ENCODE results near the gene SVOPL. TPM values are rescaled to one million over a fixed set of nuclear protein-coding genes. Genes with fewer than 3 reads are reported as not detected.

The SVOPL gene
- total and polyA plus RNA-seq, 4 donors: 0.13 to 1.5 (median 0.39) TPM; not detected in 1

DNA sequence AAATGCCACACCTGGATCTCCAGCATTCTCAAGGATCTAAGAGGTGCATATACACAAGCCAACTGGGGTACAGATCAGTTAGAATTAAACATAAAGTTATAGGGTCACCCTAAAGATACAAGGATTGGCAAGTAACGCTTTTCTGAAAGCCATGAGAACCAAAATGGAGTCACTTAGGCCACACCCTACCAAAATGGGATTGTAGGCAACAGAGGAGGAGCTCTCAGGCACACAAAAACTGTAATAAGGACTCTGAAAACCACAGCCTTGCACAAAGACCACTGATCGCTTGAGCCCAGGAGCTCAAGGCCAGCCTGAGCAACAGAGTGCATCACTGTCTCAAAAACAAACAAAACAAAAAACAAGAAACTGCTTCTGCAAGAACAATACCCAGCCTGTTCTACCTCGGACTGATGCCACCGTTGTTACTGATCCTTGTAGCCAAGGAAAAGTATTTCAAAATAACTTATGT lies 35.5 kb downstream of the SVOPL start:
- H3K27ac ChIP-seq (ENCODE audit: low read depth in 1 of 2, low read length in 1 of 2): no peak overlapping the region
- 60 to 65% methylated on average over 4 of the region's 4 CpGs for WGBS, 2 donors

DNA sequence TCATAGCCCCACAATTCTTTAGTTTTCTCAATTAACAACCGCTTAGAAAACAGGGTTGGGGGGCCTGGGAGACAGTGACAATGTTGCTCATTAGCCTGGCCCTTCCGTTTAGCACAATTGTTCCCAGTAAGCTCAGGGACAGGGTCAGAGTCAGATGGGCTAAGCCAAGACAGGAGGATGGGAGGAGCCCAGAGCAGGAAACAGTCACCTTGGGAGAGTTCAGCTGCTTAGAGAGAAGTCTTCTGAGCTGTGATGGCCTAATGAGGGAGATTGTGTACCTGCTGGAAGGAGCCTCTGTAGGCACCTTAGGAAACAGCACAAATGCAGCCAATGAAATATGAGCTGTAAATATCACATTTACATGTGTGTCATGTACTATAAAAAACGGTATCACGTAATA lies 35.9 kb downstream of the SVOPL start:
- no peaks in the 10 kb centered on the region for H3K4me1 ChIP-seq (ENCODE audit: control insufficient read depth in 5 of 5, insufficient read depth in 5 of 5, low read length in 5 of 5)
- H3K36me3 ChIP-seq (ENCODE audit: control insufficient read depth in 4 of 4, insufficient read depth in 4 of 4, low read length in 4 of 4): no peaks in the 10 kb centered on the region
- TF ChIP-seq, protein P1, sequence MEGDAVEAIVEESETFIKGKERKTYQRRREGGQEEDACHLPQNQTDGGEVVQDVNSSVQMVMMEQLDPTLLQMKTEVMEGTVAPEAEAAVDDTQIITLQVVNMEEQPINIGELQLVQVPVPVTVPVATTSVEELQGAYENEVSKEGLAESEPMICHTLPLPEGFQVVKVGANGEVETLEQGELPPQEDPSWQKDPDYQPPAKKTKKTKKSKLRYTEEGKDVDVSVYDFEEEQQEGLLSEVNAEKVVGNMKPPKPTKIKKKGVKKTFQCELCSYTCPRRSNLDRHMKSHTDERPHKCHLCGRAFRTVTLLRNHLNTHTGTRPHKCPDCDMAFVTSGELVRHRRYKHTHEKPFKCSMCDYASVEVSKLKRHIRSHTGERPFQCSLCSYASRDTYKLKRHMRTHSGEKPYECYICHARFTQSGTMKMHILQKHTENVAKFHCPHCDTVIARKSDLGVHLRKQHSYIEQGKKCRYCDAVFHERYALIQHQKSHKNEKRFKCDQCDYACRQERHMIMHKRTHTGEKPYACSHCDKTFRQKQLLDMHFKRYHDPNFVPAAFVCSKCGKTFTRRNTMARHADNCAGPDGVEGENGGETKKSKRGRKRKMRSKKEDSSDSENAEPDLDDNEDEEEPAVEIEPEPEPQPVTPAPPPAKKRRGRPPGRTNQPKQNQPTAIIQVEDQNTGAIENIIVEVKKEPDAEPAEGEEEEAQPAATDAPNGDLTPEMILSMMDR (IDR thresholded peaks at IDR 0.05; ENCODE audit: control extremely low read depth, extremely low read depth): no peak
- 77% methylated on average over 4 of the region's 4 CpGs for WGBS, 2 donors
- H3K27me3 ChIP-seq (ENCODE audit: control insufficient read depth in 3 of 3, insufficient read depth in 3 of 3, low read length in 2 of 3): no peaks in the 10 kb centered on the region
- no peaks in the 10 kb centered on the region for H3K9me3 ChIP-seq (ENCODE audit: control insufficient read depth in 4 of 4, insufficient read depth in 3 of 4, low read length in 3 of 4)
- no peak overlapping the region for H3K4me3 ChIP-seq
- no peak overlapping the region for H3K9ac ChIP-seq (ENCODE audit: insufficient read depth in 1 of 2, low read length in 2 of 2)
- ATAC-seq (ENCODE audit: insufficient read depth, low FRiP score) (no peak), DNase-seq (no peak)
- no peak overlapping the region for H3K27ac ChIP-seq (ENCODE audit: low read depth in 1 of 2, low read length in 1 of 2)

More for the DNA sequence above, 35.5 kb downstream of the SVOPL start:
- no peak for DNase-seq
- Histone ChIP-seq H3K9ac (ENCODE audit: insufficient read depth in 1 of 2, low read length in 2 of 2) (no peak overlapping the region), H3K4me3 (no peak overlapping the region), H3K4me1 (ENCODE audit: control insufficient read depth in 5 of 5, insufficient read depth in 5 of 5, low read length in 5 of 5) (no peaks in the 10 kb centered on the region), H3K9me3 (ENCODE audit: control insufficient read depth in 4 of 4, insufficient read depth in 3 of 4, low read length in 3 of 4) (no peaks in the 10 kb centered on the region), H3K27me3 (ENCODE audit: control insufficient read depth in 3 of 3, insufficient read depth in 3 of 3, low read length in 2 of 3) (no peaks in the 10 kb centered on the region), H3K36me3 (ENCODE audit: control insufficient read depth in 4 of 4, insufficient read depth in 4 of 4, low read length in 4 of 4) (no peaks in the 10 kb centered on the region)
- TF ChIP-seq, protein P1 (IDR thresholded peaks at IDR 0.05; ENCODE audit: control extremely low read depth, extremely low read depth): no peak
- no peak for ATAC-seq (ENCODE audit: insufficient read depth, low FRiP score)

DNA sequence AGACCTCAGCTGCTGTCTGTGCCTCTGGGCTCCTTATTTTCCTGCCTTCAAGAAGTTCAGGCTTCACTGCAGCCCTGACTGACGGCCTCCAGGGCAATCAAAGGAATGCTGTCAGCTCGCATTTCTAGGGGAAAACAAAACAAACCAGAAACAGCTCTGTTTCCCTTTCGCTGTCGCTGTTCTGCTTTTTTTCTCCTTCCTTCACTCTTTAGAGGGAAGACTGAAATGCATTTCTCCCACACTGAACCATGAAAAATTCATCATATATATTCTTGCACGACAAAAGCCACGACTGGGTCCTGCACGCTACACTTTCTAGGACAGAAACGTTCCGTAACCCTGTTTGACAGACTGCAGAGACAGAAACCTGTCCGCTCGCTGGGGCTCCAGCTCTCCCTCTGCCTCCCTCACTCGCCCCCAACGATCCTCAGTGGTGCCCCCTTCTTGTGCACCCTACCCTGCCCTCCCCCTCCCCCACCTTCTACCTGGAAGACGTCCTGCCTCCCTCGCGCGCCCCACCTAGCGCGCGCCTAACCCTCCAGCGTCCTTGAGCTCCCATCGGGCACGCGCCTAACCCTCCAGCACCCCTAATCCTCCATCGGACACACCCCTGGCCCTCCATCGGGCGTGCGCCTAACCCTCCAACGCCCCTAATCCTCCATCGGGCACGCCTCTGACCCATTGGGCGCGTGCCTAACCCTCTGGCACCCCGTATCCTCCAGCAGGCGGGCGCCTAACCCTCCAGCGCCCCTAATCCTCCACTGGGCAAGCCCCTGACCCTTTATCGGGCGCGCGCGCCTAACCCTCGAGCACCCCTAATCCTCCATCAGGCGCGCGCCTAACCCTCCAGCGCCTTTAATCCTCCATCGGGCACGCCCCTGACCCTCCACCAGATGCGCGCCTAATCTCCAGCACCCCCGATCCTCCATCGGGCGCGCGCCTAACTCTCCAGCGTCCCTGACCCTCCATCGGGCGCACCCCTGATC lies 37.1 kb downstream of the SVOPL start:
- H3K27ac ChIP-seq (ENCODE audit: low read depth in 1 of 2, low read length in 1 of 2): no peak overlapping the region
- peak overlapping the region; percentile 36 for H3K4me3 ChIP-seq
- no peak overlapping the region for H3K9ac ChIP-seq (ENCODE audit: insufficient read depth in 1 of 2, low read length in 2 of 2)
- TF ChIP-seq, protein P1 (IDR thresholded peaks at IDR 0.05; ENCODE audit: control extremely low read depth, extremely low read depth): no peak
- peak; percentile 30 to 66 (median 43) for DNase-seq
- no peaks in the 10 kb centered on the region for H3K36me3 ChIP-seq (ENCODE audit: control insufficient read depth in 4 of 4, insufficient read depth in 4 of 4, low read length in 4 of 4)
- no peaks in the 10 kb centered on the region for H3K4me1 ChIP-seq (ENCODE audit: control insufficient read depth in 5 of 5, insufficient read depth in 5 of 5, low read length in 5 of 5)
- peak; percentile 14 for ATAC-seq (ENCODE audit: insufficient read depth, low FRiP score)
- no peaks in the 10 kb centered on the region for H3K9me3 ChIP-seq (ENCODE audit: control insufficient read depth in 4 of 4, insufficient read depth in 3 of 4, low read length in 3 of 4)
- 25 to 43% methylated on average over 59 of the region's 59 CpGs for WGBS, 2 donors
- H3K27me3 ChIP-seq (ENCODE audit: control insufficient read depth in 3 of 3, insufficient read depth in 3 of 3, low read length in 2 of 3): no peaks in the 10 kb centered on the region

Measured in lung (tissue), 12 donors.